HepG2 (cell line): ENCODE measurements around the gene SOAT2. TPM values are rescaled to one million over a fixed set of nuclear protein-coding genes. Genes with fewer than 3 reads are reported as not detected.

Experiments used
- ARNT ChIP-seq: fragments of 450-650 bp; IDR thresholded peaks from 2 replicates; pipeline ENCODE4 v1.6.1; 2017
- ASH2L ChIP-seq: fragments of 300-600, 200-600 bp; sonication (generic); IDR thresholded peaks from 2 replicates; pipeline ENCODE4 v1.7.0; 2017; ENCODE audit warnings: low read depth, mild to moderate bottlenecking, moderate library complexity, mixed read lengths, low read length; ENCODE audit not compliant: insufficient read length
- CC2D1A ChIP-seq: sonication (generic); formaldehyde crosslinking; IDR thresholded peaks from 2 replicates; pipeline ENCODE4 v1.8.1; 2023; ENCODE audit warnings: mild to moderate bottlenecking, missing genetic modification reagents
- HMG20A ChIP-seq: IDR thresholded peaks from 2 replicates; pipeline ENCODE4 v1.6.1; 2016; ENCODE audit warnings: borderline replicate concordance
- KDM3A ChIP-seq: IDR thresholded peaks from 2 replicates; pipeline ENCODE4 v1.6.1; 2018; ENCODE audit warnings: low read depth, missing compliant biosample characterization
- KDM5B ChIP-seq: sonication (generic); formaldehyde crosslinking; IDR thresholded peaks from 2 replicates; pipeline ENCODE4 v1.4.0; 2020; ENCODE audit warnings: missing genetic modification reagents, mild to moderate bottlenecking, borderline replicate concordance
- KLF16 ChIP-seq, 2 experiments: sonication (generic) in 1 of 2; formaldehyde crosslinking in 1 of 2; IDR thresholded peaks; 2 replicates each; pipeline versions ENCODE4 v1.6.1 to v1.8.0; 2016 to 2023; ENCODE audit warnings: missing genetic modification reagents in 2 of 2, missing compliant biosample characterization in 1 of 2
- MAFK ChIP-seq, 2 experiments: IDR thresholded peaks in 1 of 2; conservative IDR thresholded peaks in 1 of 2; 2 replicates each; pipeline ENCODE4 v1.6.1; 2011; ENCODE audit warnings: improper control_type of control experiment in 2 of 2, low read length in 2 of 2
- MED8 ChIP-seq: sonication (generic); formaldehyde crosslinking; IDR thresholded peaks from 2 replicates; pipeline ENCODE4 v1.8.1; 2023; ENCODE audit warnings: mild to moderate bottlenecking, missing genetic modification reagents; ENCODE audit not compliant: insufficient replicate concordance
- MTF2 ChIP-seq: sonication (generic); formaldehyde crosslinking; IDR thresholded peaks from 2 replicates; pipeline ENCODE4 v1.5.0; 2020; ENCODE audit warnings: missing genetic modification reagents, borderline replicate concordance
- MYC ChIP-seq: sonication (generic); formaldehyde crosslinking; IDR thresholded peaks from 2 replicates; pipeline ENCODE4 v1.9.0; 2021; ENCODE audit warnings: missing genetic modification reagents, borderline replicate concordance
- REST ChIP-seq, 2 experiments: IDR thresholded peaks; 2 replicates each; pipeline ENCODE4 v1.6.1; 2011 to 2012; ENCODE audit warnings: low read length in 2 of 2, borderline replicate concordance in 1 of 2, low read depth in 1 of 2, mild to moderate bottlenecking in 1 of 2, moderate library complexity in 1 of 2
- SP1 ChIP-seq, 2 experiments: fragments of 450-650 bp in 1 of 2; sonication (generic) in 1 of 2; formaldehyde crosslinking in 1 of 2; IDR thresholded peaks; 2 replicates each; pipeline versions ENCODE4 v1.4.0 to v1.6.1; 2016 to 2020; ENCODE audit warnings: missing genetic modification reagents in 1 of 2
- TIGD3 ChIP-seq: sonication (generic); formaldehyde crosslinking; IDR thresholded peaks from 2 replicates; pipeline ENCODE4 v1.5.1; 2020; ENCODE audit warnings: mild to moderate bottlenecking, missing genetic modification reagents, borderline replicate concordance
- TOPORS ChIP-seq: sonication (generic); formaldehyde crosslinking; IDR thresholded peaks from 2 replicates; pipeline ENCODE4 v1.8.0; 2023; ENCODE audit warnings: mild to moderate bottlenecking, missing genetic modification reagents
- ZBTB34 ChIP-seq: sonication (generic); formaldehyde crosslinking; IDR thresholded peaks from 2 replicates; pipeline ENCODE4 v1.8.0; 2022; ENCODE audit warnings: mild to moderate bottlenecking, missing genetic modification reagents
- ZNF30 ChIP-seq: sonication (generic); formaldehyde crosslinking; IDR thresholded peaks from 2 replicates; pipeline ENCODE4 v1.5.0; 2020; ENCODE audit warnings: mild to moderate bottlenecking, missing genetic modification reagents
- ZNF343 ChIP-seq: sonication (generic); formaldehyde crosslinking; IDR thresholded peaks from 2 replicates; pipeline ENCODE4 v1.4.0; 2020; ENCODE audit warnings: mild to moderate bottlenecking, missing genetic modification reagents
- ZNF512 ChIP-seq: sonication (generic); formaldehyde crosslinking; IDR thresholded peaks from 2 replicates; pipeline ENCODE4 v1.4.0; 2020; ENCODE audit warnings: mild to moderate bottlenecking, missing genetic modification reagents
- ZNF619 ChIP-seq: sonication (generic); formaldehyde crosslinking; IDR thresholded peaks from 2 replicates; pipeline ENCODE4 v1.4.0; 2020; ENCODE audit warnings: mild to moderate bottlenecking, missing genetic modification reagents
- ZNF670 ChIP-seq: sonication (generic); formaldehyde crosslinking; IDR thresholded peaks from 2 replicates; pipeline ENCODE4 v1.8.0; 2022; ENCODE audit warnings: mild to moderate bottlenecking, missing genetic modification reagents, borderline replicate concordance
- ZNF776 ChIP-seq: sonication (generic); formaldehyde crosslinking; IDR thresholded peaks from 2 replicates; pipeline ENCODE4 v1.4.0; 2020; ENCODE audit warnings: mild to moderate bottlenecking, missing genetic modification reagents
- polyA plus RNA-seq, 8 experiments: library from polyadenylated mRNA; depleted of rRNA in 3 of 8; stranded (reverse) in 7 of 8; unstranded in 1 of 8; fragments of >200 nt; fragmentation: Illumina TruSeq in 4 of 8; extraction: Trizol in 4 of 8; gene quantifications; 2 replicates each; pipeline versions ENCODE4 v1.2.1 to v1.2.3, GENCODE V29; 2011 to 2016; ENCODE audit warnings: low read depth in 4 of 8, missing spikeins in 1 of 8, mixed read lengths in 1 of 8; ENCODE audit not compliant: insufficient read depth in 1 of 8
- total RNA-seq, 5 experiments: library from RNA; depleted of rRNA; stranded (reverse); fragments of >200 nt; fragmentation: Illumina TruSeq; extraction: Trizol; gene quantifications; 2 replicates each; pipeline ENCODE4 v1.2.3, GENCODE V29; 2016; ENCODE audit warnings: low read depth in 1 of 5

The SOAT2 gene
- total and polyA plus RNA-seq, 2 of the 13 experiments (the other 11 are each of a cell fraction or from before 2014, with no cell fraction given): 14.9 to 108 TPM

GRCh38 chr12:53061404-53062010 is 41.8 kb upstream of the SOAT2 start (continued):
- TF ChIP-seq SP1 (IDR thresholded peaks at IDR 0.05) (no peak), SP1 (CRISPR knock-in tag; IDR thresholded peaks at IDR 0.05) (no peak), ZNF619 (0 out of 2 replicates have a peak, but pooled peaks have one; percentile 3), MAFK (conservative IDR thresholded peaks at IDR 0.05 in 1 of 2, IDR thresholded peaks at IDR 0.05 in 1 of 2; ENCODE audit: low read length in 2 of 2) (no peak), ZNF30 (no peak), MTF2 (peak; percentile 31; the same call in 1 of the 2 replicates), ZNF670 (CRISPR knock-in tag) (0 out of 2 replicates have a peak, but pooled peaks have one; percentile 47), KDM3A (0 out of 2 replicates have a peak, but pooled peaks have one; percentile 55), ZNF512 (CRISPR knock-in tag) (no peak), MED8 (no peak), MYC (peak; percentile 33; the same call in 1 of the 2 replicates), KDM5B (CRISPR knock-in tag) (no peak), ARNT (no peak), TOPORS (CRISPR knock-in tag) (no peak), HMG20A (CRISPR knock-in tag) (peak; percentile 70), REST (IDR thresholded peaks at IDR 0.05; ENCODE audit: borderline replicate concordance in 1 of 2, low read depth in 1 of 2, low read length in 2 of 2) (peak in 1 of 2 experiments; percentile 15; a peak in 1 of 4 replicates), ZNF776 (CRISPR knock-in tag) (no peak), TIGD3 (CRISPR knock-in tag) (no peak), ASH2L (peak; percentile 24), ZNF343 (CRISPR knock-in tag) (no peak), ZBTB34 (CRISPR knock-in tag) (peak; percentile 96), KLF16 (CRISPR knock-in tag; IDR thresholded peaks at IDR 0.05) (peak in 1 of 2 experiments; percentile 55; a peak in 2 of 4 replicates), CC2D1A (no peak)
